Osteoblast (primary cell): ENCODE measurements around the gene KCNAB1. TPM values are rescaled to one million over a fixed set of nuclear protein-coding genes. Genes with fewer than 3 reads are reported as not detected.

Source experiments
- DNase-seq: peaks from one replicate; pipeline ENCODE4 v3.0.0; 2011; ENCODE audit warnings: low spot score, mixed read lengths; ENCODE audit not compliant: insufficient read length; ENCODE audit errors: missing footprints
- H2AFZ ChIP-seq: 2 replicates; pipeline ENCODE4 v1.6.0; 2011; ENCODE audit warnings: mild to moderate bottlenecking, low read length
- H3K27ac ChIP-seq: 2 replicates; pipeline ENCODE4 v1.5.1; 2011; ENCODE audit warnings: mild to moderate bottlenecking, low read depth, low read length, moderate library complexity
- H3K27me3 ChIP-seq: 2 replicates; pipeline ENCODE4 v1.6.0; 2012; ENCODE audit warnings: mild to moderate bottlenecking, control low read depth, inconsistent platforms, low read length, moderate library complexity; ENCODE audit not compliant: insufficient read depth
- H3K36me3 ChIP-seq: 2 replicates; pipeline ENCODE4 v1.5.1; 2011; ENCODE audit warnings: mild to moderate bottlenecking, low read length, control low read depth, moderate library complexity; ENCODE audit not compliant: insufficient read depth
- H3K4me1 ChIP-seq: 2 replicates; pipeline ENCODE4 v1.5.1; 2011; ENCODE audit warnings: mild to moderate bottlenecking, low read length, control low read depth, moderate library complexity; ENCODE audit not compliant: insufficient read depth
- H3K4me2 ChIP-seq: 2 replicates; pipeline ENCODE4 v1.6.0; 2011; ENCODE audit warnings: mild to moderate bottlenecking, low read length; ENCODE audit not compliant: insufficient read depth
- H3K4me3 ChIP-seq: fragments of 200-600 bp; sonication (generic); 3 replicates; pipeline ENCODE4 v1.5.1; 2012; ENCODE audit warnings: mild to moderate bottlenecking, low read length, inconsistent platforms; ENCODE audit not compliant: insufficient read depth
- H3K79me2 ChIP-seq: 2 replicates; pipeline ENCODE4 v1.6.0; 2012; ENCODE audit warnings: mild to moderate bottlenecking, low read length, control low read depth, inconsistent platforms; ENCODE audit not compliant: insufficient read depth
- H3K9me3 ChIP-seq: 2 replicates; pipeline ENCODE4 v1.5.1; 2011; ENCODE audit warnings: low read depth, low read length, control low read depth
- H4K20me1 ChIP-seq: 2 replicates; pipeline ENCODE4 v1.6.0; 2012; ENCODE audit warnings: mild to moderate bottlenecking, low read length, control low read depth; ENCODE audit not compliant: insufficient read depth
- total RNA-seq: library from RNA; depleted of rRNA; stranded (reverse); fragments of >200 nt; gene quantifications from 2 replicates; pipeline ENCODE4 v1.2.3, GENCODE V29; 2012
- TF ChIP-seq, protein P1 (sequence below): IDR thresholded peaks from 2 replicates; pipeline ENCODE4 v1.5.1; 2011; ENCODE audit warnings: mild to moderate bottlenecking, low read depth, low read length, moderate library complexity; ENCODE audit errors: extremely low read depth

KCNAB1 gene
- total RNA-seq, 1 donor = 0.36 TPM

DNA sequence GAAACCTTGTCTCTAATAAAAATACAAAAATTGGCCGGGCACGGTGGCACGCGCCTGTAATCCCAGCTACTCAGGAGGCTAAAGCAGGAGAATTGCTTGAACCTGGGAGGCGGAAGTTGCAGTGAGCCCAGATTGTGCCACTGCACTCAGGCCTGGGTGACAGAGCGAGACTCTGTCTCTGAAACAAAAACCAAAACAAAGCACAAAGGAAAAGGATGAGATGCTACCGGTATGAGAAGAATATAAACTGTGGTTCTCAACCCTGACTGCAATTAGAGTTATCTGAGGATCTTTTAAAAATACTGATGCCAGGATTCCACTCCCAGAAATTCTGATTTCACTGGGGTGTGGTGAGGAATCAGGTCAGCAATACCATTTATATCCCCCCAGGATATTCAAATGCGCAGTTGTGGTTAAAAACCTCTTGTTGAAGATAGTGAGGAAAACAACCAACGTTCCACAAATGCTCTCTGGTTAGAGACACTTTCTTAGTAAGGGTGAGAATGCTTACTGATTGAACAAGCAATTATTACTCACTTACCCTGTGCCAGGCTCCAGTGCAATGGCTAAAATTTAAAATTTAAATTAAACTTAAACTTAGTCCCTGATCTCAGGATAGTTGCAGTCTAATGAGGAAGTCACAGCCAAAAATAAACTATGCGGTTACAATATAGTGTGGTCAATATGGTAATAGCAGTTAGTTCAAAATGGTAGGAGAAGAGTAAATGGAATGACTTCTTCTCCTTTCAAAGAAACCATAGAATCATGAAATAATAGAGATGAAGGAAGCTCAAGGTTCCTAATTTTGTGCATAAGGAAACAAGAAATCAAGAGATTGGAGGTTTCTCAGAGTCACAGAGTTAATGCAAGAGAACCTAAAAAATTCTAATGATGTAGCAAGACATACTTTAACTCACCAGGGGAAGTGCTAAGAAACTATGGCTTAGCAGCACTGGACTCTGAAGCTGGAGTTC lies 325.0 kb downstream of the KCNAB1 start:
- H4K20me1 ChIP-seq = no peaks in the 10 kb centered on the region
- H3K4me1 ChIP-seq = no peaks in the 10 kb centered on the region
- TF ChIP-seq, protein P1, sequence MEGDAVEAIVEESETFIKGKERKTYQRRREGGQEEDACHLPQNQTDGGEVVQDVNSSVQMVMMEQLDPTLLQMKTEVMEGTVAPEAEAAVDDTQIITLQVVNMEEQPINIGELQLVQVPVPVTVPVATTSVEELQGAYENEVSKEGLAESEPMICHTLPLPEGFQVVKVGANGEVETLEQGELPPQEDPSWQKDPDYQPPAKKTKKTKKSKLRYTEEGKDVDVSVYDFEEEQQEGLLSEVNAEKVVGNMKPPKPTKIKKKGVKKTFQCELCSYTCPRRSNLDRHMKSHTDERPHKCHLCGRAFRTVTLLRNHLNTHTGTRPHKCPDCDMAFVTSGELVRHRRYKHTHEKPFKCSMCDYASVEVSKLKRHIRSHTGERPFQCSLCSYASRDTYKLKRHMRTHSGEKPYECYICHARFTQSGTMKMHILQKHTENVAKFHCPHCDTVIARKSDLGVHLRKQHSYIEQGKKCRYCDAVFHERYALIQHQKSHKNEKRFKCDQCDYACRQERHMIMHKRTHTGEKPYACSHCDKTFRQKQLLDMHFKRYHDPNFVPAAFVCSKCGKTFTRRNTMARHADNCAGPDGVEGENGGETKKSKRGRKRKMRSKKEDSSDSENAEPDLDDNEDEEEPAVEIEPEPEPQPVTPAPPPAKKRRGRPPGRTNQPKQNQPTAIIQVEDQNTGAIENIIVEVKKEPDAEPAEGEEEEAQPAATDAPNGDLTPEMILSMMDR = no peak
- H2AFZ ChIP-seq = no peak overlapping the region
- no peaks in the 10 kb centered on the region for H3K79me2 ChIP-seq
- no peaks in the 10 kb centered on the region for H3K9me3 ChIP-seq
- no peak overlapping the region for H3K4me2 ChIP-seq
- H3K4me3 ChIP-seq = no peak overlapping the region
- H3K27ac ChIP-seq = no peak overlapping the region
- H3K36me3 ChIP-seq = no peaks in the 10 kb centered on the region
- DNase-seq = no peak
- H3K27me3 ChIP-seq = peaks cover 2% of the 10 kb centered on the region

DNA sequence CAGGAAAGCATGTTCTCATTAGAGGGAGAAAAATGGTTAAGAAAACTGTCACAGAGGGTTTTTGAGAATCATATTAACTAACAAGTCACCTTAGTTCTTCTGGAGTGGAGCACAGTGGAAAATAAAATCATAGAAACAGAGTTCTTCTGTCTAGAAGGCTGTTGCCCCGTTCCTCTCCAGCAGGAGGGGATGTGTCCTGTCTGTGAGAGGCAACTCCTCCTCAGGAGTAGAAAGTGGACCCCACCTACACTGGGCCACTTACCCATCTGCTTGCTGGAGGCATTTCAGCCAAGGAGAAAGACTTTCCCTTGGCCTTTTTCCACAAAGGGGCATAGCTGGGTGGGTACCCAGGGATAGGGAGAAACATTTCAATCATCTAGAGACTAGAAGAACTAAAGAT lies 327.9 kb downstream of the KCNAB1 start:
- Histone ChIP-seq H3K27ac (no peak overlapping the region), H4K20me1 (no peaks in the 10 kb centered on the region), H3K4me1 (no peaks in the 10 kb centered on the region), H3K79me2 (no peaks in the 10 kb centered on the region), H3K4me3 (no peak overlapping the region), H3K4me2 (no peak overlapping the region), H3K36me3 (no peaks in the 10 kb centered on the region), H3K9me3 (no peaks in the 10 kb centered on the region), H2AFZ (no peak overlapping the region), H3K27me3 (peaks cover 2% of the 10 kb centered on the region)
- TF ChIP-seq, protein P1 = peak; percentile 72
- peak; percentile 81 for DNase-seq

DNA sequence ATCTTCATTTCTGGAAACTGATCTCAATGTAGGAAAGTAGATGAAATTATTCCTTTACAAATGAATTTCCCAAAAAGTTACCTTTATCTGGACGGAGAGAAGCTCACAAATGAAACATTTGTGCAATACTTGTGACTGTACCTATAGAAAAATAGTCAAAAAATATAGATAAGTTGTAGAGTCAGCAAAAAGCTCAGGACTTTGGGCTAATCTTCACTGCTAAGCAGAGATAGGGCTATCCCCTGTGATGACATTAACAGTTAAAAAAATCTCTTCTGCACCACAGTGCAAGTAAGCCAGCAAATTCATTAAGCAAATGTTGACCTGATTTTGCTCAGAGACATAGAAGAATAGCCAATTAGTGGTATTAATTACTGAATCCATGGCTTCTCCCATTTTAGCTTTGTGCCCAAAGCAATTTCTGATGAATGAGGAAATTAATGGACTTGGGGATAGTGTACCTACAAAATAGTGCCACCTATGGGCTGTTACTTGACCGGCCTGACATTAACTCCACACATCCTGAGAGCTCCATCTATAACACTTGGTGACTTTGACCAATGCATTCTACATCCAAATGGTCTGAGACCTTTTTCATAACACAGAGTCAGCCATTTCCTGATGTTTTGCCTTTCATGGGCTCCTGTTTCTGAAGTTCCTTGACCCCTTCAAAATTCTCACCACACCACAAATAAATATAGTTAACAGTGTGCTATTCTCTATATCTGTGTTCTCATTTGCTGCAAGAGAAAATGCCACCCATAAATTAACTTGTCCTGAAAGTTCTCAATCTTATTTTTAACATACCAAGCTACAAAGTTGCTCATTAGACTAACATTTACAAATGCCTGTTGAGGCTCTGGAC lies 329.6 kb downstream of the KCNAB1 start:
- Histone ChIP-seq H4K20me1 (no peaks in the 10 kb centered on the region), H3K27ac (no peak overlapping the region), H2AFZ (no peak overlapping the region), H3K4me1 (no peaks in the 10 kb centered on the region), H3K79me2 (no peaks in the 10 kb centered on the region), H3K27me3 (peaks cover 2% of the 10 kb centered on the region), H3K4me3 (no peak overlapping the region), H3K9me3 (no peaks in the 10 kb centered on the region), H3K36me3 (no peaks in the 10 kb centered on the region), H3K4me2 (no peak overlapping the region)
- peak; percentile 81 for DNase-seq
- TF ChIP-seq, protein P1 = peak; percentile 71
